H1 (cell line): Measurements from ENCODE around the gene PALD1. TPM values are rescaled to one million over a fixed set of nuclear protein-coding genes. Genes with fewer than 3 reads are reported as not detected.

Experiments used
- EZH2 ChIP-seq: fragments of 200-600 bp; sonication (generic); IDR thresholded peaks from 2 replicates; pipeline ENCODE4 v1.7.1; 2012; ENCODE audit warnings: low read depth, mild to moderate bottlenecking, moderate library complexity, low read length, inconsistent platforms; ENCODE audit not compliant: severe bottlenecking
- SUZ12 ChIP-seq: fragments of 200-600 bp; sonication (generic); IDR thresholded peaks from 2 replicates; pipeline ENCODE4 v1.6.1; 2012; ENCODE audit warnings: mild to moderate bottlenecking, inconsistent platforms, low read length, moderate library complexity, mixed read lengths
- polyA plus RNA-seq, 7 experiments: library from polyadenylated mRNA; depleted of rRNA in 3 of 7; stranded (reverse) in 5 of 7; unstranded in 2 of 7; fragments of >200 nt in 5 of 7; fragments of 200-250 nt in 2 of 7; gene quantifications; 1 replicate in 5 of 7; 2 replicates in 1 of 7; 4 replicates in 1 of 7; pipeline versions ENCODE4 v1.2.1 to v1.2.3, GENCODE V29; 2011 to 2013; ENCODE audit warnings: missing spikeins in 2 of 7, mixed read lengths in 2 of 7
- total RNA-seq: library from RNA; stranded (reverse); fragmentation: NEBNext Ultra II Directional; extraction: Animal tissue kit (Norgen Biotek cat#: 25700); gene quantifications from 2 replicates; pipeline ENCODE4 v1.2.1, GENCODE V29; 2021

The PALD1 gene
- total and polyA plus RNA-seq, 2 of the 8 experiments (the other 6 are each of a cell fraction or from before 2014, with no cell fraction given), result 13.3 to 32.8 TPM

- peak; percentile 63 for TF ChIP-seq EZH2
- TF ChIP-seq SUZ12, result peak; percentile 71
Observed at GRCh38 chr10:70458329-70459060, 20.1 kb upstream of the PALD1 start (continued).
